ENCODE data around the gene RBFOX1.

RBFOX1 gene

GRCh38 chr16:7644811-7645210 is 312.2 kb downstream of the RBFOX1 start:
- TF ChIP-seq, protein P1, sequence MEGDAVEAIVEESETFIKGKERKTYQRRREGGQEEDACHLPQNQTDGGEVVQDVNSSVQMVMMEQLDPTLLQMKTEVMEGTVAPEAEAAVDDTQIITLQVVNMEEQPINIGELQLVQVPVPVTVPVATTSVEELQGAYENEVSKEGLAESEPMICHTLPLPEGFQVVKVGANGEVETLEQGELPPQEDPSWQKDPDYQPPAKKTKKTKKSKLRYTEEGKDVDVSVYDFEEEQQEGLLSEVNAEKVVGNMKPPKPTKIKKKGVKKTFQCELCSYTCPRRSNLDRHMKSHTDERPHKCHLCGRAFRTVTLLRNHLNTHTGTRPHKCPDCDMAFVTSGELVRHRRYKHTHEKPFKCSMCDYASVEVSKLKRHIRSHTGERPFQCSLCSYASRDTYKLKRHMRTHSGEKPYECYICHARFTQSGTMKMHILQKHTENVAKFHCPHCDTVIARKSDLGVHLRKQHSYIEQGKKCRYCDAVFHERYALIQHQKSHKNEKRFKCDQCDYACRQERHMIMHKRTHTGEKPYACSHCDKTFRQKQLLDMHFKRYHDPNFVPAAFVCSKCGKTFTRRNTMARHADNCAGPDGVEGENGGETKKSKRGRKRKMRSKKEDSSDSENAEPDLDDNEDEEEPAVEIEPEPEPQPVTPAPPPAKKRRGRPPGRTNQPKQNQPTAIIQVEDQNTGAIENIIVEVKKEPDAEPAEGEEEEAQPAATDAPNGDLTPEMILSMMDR (IDR thresholded peaks at IDR 0.05), result no peak
- no peak for TF ChIP-seq ZFX (IDR thresholded peaks at IDR 0.05; ENCODE audit: borderline replicate concordance)

GRCh38 chr16:7646821-7647500 is 314.3 kb downstream of the RBFOX1 start:
- no peak for TF ChIP-seq ZFX (IDR thresholded peaks at IDR 0.05; ENCODE audit: borderline replicate concordance)
- TF ChIP-seq, protein P1 (IDR thresholded peaks at IDR 0.05), result no peak
- H3K27ac ChIP-seq, result no peak overlapping the region

More at GRCh38 chr16:7644811-7645210, 312.2 kb downstream of the RBFOX1 start:
- H3K27ac ChIP-seq, result no peak overlapping the region

GRCh38 chr16:7650431-7650830 is 317.8 kb downstream of the RBFOX1 start:
- no peak overlapping the region for H3K27ac ChIP-seq
- TF ChIP-seq, protein P1 (IDR thresholded peaks at IDR 0.05), result no peak
- no peak for TF ChIP-seq ZFX (IDR thresholded peaks at IDR 0.05; ENCODE audit: borderline replicate concordance)

DNA sequence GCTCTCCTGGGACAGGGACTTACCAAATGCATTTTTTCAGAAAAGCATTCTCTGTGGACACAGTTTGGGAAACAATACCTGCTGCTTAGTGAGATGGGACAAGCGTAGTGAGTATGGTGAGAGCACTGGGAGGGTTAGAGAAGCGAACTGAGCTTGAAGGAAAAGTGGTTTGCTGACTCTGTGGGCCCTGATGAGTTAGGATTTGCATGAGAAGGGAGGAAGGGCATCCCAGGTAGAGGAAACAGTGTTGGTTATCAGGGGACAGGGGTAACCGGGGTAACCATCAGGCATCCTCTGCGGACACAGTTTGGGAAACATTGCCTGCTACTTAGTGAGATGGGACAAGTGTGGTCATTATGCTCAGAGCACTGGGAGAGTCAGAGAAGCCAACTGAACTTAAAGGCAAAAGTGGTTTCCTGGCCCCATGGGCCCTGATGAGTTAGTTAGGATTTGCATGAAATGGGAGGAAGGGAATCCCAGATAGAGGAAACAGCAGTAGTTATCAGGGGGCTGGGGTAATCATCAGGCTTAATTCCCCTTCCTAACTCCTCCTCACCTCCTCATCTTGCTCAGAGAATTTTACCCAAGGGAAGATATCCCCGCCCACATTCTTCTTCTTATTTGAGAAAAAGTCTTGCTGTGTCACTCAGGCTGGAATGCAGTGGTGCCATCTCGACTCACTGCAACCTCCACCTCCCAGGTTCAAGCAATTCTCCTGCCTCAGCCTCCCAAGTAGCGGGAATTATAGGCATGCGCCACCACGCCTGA is 319.3 kb downstream of the RBFOX1 start:
- TF ChIP-seq, protein P1 (IDR thresholded peaks at IDR 0.05), result no peak
- TF ChIP-seq ZFX (IDR thresholded peaks at IDR 0.05; ENCODE audit: borderline replicate concordance), result no peak
- H3K27ac ChIP-seq, result no peak overlapping the region

GRCh38 chr16:7653746-7654461 is 321.3 kb downstream of the RBFOX1 start:
- no peak for TF ChIP-seq ZFX (IDR thresholded peaks at IDR 0.05; ENCODE audit: borderline replicate concordance)
- TF ChIP-seq, protein P1 (IDR thresholded peaks at IDR 0.05), result no peak
- H3K27ac ChIP-seq, result no peak overlapping the region

- H3K27ac ChIP-seq, result no peak overlapping the region
- TF ChIP-seq, protein P1 (IDR thresholded peaks at IDR 0.05), result no peak
Measured at GRCh38 chr16:7675628-7676027, 343.0 kb downstream of the RBFOX1 start.
